ENCODE data around the gene GPC5. TPM values are rescaled to one million over a fixed set of nuclear protein-coding genes. Genes with fewer than 3 reads are reported as not detected.

GPC5 gene
- total RNA-seq, 1 experiment from 2014 or later = 0.26 TPM

- TF ChIP-seq CTCF (IDR thresholded peaks at IDR 0.05) (no peak), TCF7L2 (IDR thresholded peaks at IDR 0.05; ENCODE audit: low read depth, low read length) (no peak), POLR2AphosphoS5 (IDR thresholded peaks at IDR 0.05; ENCODE audit: low read depth, low read length) (no peak), SIN3A (IDR thresholded peaks at IDR 0.05; ENCODE audit: borderline replicate concordance, insufficient read depth, low read depth, low read length) (no peak), REST (IDR thresholded peaks at IDR 0.05; ENCODE audit: insufficient read depth in 1 of 2, low read depth in 2 of 2, low read length in 1 of 2) (no peak)
- H3K9me3 ChIP-seq (ENCODE audit: control insufficient read depth, insufficient read depth, low read depth, low read length) = no peaks in the 10 kb centered on the region
- ATAC-seq (no peak), DNase-seq (ENCODE audit: low read depth, low spot score) (no peak)
- H3K27me3 ChIP-seq (ENCODE audit: control insufficient read depth, insufficient read depth, low read length) = no peaks in the 10 kb centered on the region
- no peak overlapping the region for H3K4me3 ChIP-seq (ENCODE audit: low read depth in 2 of 2, low read length in 2 of 2)
- no TSS peak for BruUV-seq (replicated peaks)
- intact Hi-C loops (cut with micrococcal nuclease; ENCODE audit: unreplicated experiment) (no loop called here), in situ Hi-C loops (cut with HindIII; ENCODE audit: low pct_unique_long_range_greater_than_20kb, low sequenced_read_pairs) (no loop called here)
- H3K36me3 ChIP-seq (ENCODE audit: control insufficient read depth, insufficient read depth, low read length) = no peaks in the 10 kb centered on the region
- no peak overlapping the region for H3K27ac ChIP-seq (ENCODE audit: low read length)
- CTCF ChIA-PET = no interaction called here
- POLR2A ChIA-PET = no interaction called here
- H3K4me1 ChIP-seq (ENCODE audit: control insufficient read depth, insufficient read depth, low read length) = no peaks in the 10 kb centered on the region
Observed at GRCh38 chr13:92681239-92681638, 1282.8 kb downstream of the GPC5 start.

- intact Hi-C loops (cut with micrococcal nuclease; ENCODE audit: unreplicated experiment) (no loop called here), in situ Hi-C loops (cut with HindIII; ENCODE audit: low pct_unique_long_range_greater_than_20kb, low sequenced_read_pairs) (no loop called here)
- no TSS peak for BruUV-seq (replicated peaks)
- ChIA-PET POLR2A (no interaction called here), CTCF (no interaction called here)
- H3K9me3 ChIP-seq (ENCODE audit: control insufficient read depth, insufficient read depth, low read depth, low read length) = no peaks in the 10 kb centered on the region
- no peak for ATAC-seq
- no peak overlapping the region for H3K4me3 ChIP-seq (ENCODE audit: low read depth in 2 of 2, low read length in 2 of 2)
- H3K27ac ChIP-seq (ENCODE audit: low read length) = no peak overlapping the region
- no peaks in the 10 kb centered on the region for H3K27me3 ChIP-seq (ENCODE audit: control insufficient read depth, insufficient read depth, low read length)
- no peaks in the 10 kb centered on the region for H3K4me1 ChIP-seq (ENCODE audit: control insufficient read depth, insufficient read depth, low read length)
- DNase-seq (ENCODE audit: low read depth, low spot score) = no peak
- TF ChIP-seq REST (IDR thresholded peaks at IDR 0.05; ENCODE audit: insufficient read depth in 1 of 2, low read depth in 2 of 2, low read length in 1 of 2) (no peak), CTCF (IDR thresholded peaks at IDR 0.05) (no peak)
- H3K36me3 ChIP-seq (ENCODE audit: control insufficient read depth, insufficient read depth, low read length) = no peaks in the 10 kb centered on the region
Observed at GRCh38 chr13:92682832-92683517, 1284.6 kb downstream of the GPC5 start.
